Aorta (tissue), 5 donors: ENCODE data around the gene SLC44A4. TPM values are rescaled to one million over a fixed set of nuclear protein-coding genes. Genes with fewer than 3 reads are reported as not detected.

Experiments used
- ATAC-seq: fragments of 200-7000 bp; cut with Tn5 transposase; one replicate; pipeline ENCODE4 v1.9.1; 2022; ENCODE audit warnings: moderate library complexity; ENCODE audit not compliant: low FRiP score
- DNase-seq, 2 donors: peaks; one replicate each; pipeline ENCODE4 v3.0.0-alpha.2; 2020
- H3K27ac ChIP-seq, 2 donors: one replicate each; pipeline ENCODE4 v1.5.1; 2013; ENCODE audit warnings: low read length in 2 of 2, mild to moderate bottlenecking in 2 of 2, moderate library complexity in 2 of 2, control low read depth in 1 of 2, inconsistent platforms in 1 of 2, low read depth in 1 of 2
- H3K27me3 ChIP-seq, 2 donors: one replicate each; pipeline ENCODE4 v1.6.1; 2013; ENCODE audit warnings: control low read depth in 1 of 2, low read length in 1 of 2, mild to moderate bottlenecking in 1 of 2, moderate library complexity in 1 of 2; ENCODE audit not compliant: insufficient read depth in 2 of 2, control insufficient read depth in 1 of 2
- H3K36me3 ChIP-seq, 2 donors: one replicate each; pipeline ENCODE4 v1.6.1; 2013; ENCODE audit warnings: control low read depth in 1 of 2, low read length in 1 of 2, mild to moderate bottlenecking in 1 of 2; ENCODE audit not compliant: insufficient read depth in 2 of 2, control insufficient read depth in 1 of 2
- H3K4me1 ChIP-seq, 2 donors: one replicate each; pipeline ENCODE4 v1.6.1; 2013; ENCODE audit warnings: low read length in 2 of 2, control low read depth in 1 of 2, mild to moderate bottlenecking in 1 of 2, moderate library complexity in 1 of 2; ENCODE audit not compliant: insufficient read depth in 2 of 2, control insufficient read depth in 1 of 2
- H3K4me3 ChIP-seq, 2 donors: one replicate each; pipeline ENCODE4 v1.5.1; 2013; ENCODE audit warnings: low read length in 2 of 2, control low read depth in 1 of 2, mild to moderate bottlenecking in 1 of 2
- H3K9me3 ChIP-seq: one replicate; pipeline ENCODE4 v1.6.1; 2013; ENCODE audit warnings: mild to moderate bottlenecking, low read length; ENCODE audit not compliant: control insufficient read depth
- WGBS, 2 donors: extraction: QIAGEN DNeasy Blood & Tissue Kit; methylation state at CpG; one replicate each; pipeline ENCODE4 v1.1.7; 2013; 5-methylcytosine and 5-hydroxymethylcytosine counted together
- intact Hi-C, 2 donors: fragments of 100-400 bp; cut with DNase I; formaldehyde crosslinking; loops; one replicate each; pipeline versions ENCODE4 v1.14.2 to v1.15.0; 2022
- polyA plus RNA-seq, 2 donors: library from polyadenylated mRNA; stranded (reverse); fragments of 200-250 nt; gene quantifications; one replicate each; pipeline ENCODE4 v1.2.3, GENCODE V29; 2013
- total RNA-seq, 2 donors: library from RNA; stranded (reverse); fragmentation: NEBNext Ultra II Directional; extraction: Animal tissue kit (Norgen Biotek cat#: 25700); gene quantifications; one replicate each; pipeline ENCODE4 v1.2.1, GENCODE V29; 2021
- donor health status: healthy with polysubstance abuse.
- donor health status: Bipolar disorder and iron deficiency.
- donor health status: DM: no; HTN: no; CAD: no.
- donor health status: DM: no; HTN: no; CAD: no.
- donor health status: DM: yes; HTN: yes; CAD: no.

SLC44A4 gene
- total and polyA plus RNA-seq, 4 donors = 0.31 to 12.0 (median 1.0) TPM

GRCh38 chr6:31887173-31888007, 8.6 kb upstream of the SLC44A4 start:
- ATAC-seq = no peak
- intact Hi-C loops = loop anchor here in 1 of 2 donors (10.0 kb wide), 1 partner anchor 193 kb away; no protein-coding TSS in a partner anchor
- H3K27ac ChIP-seq = no peak overlapping the region

DNA sequence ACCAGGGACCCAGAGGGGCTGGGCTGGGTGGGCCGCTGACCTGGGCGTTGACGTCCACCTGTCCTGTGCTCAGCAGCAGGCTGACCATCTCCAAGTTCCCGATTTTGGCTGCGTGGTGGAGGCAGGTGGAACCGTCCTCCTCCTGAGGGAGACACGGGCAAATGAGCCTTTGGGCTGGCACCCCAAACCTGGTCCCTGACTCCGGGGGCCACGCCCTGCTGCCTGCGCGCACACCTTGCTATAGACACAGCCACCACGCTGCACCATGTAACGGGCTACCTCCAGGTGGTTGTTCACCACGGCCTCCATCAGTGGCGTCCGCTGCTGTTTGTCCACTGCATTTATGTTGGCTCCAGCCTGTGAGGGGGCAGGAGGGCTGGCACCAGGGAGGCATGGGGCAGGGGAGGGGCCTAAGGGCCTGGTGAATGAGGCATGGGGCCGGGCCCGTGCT, 7.8 kb upstream of the SLC44A4 start:
- no peak overlapping the region for H3K27ac ChIP-seq
- no peak overlapping the region for H3K4me3 ChIP-seq
- 78 to 81% methylated on average over 18 of the region's 18 CpGs for WGBS, 2 donors
- intact Hi-C loops = loop anchor here in 1 of 2 donors (10.0 kb wide), 1 partner anchor 192 kb away; no protein-coding TSS in a partner anchor
- H3K9me3 ChIP-seq = no peaks in the 10 kb centered on the region
- H3K27me3 ChIP-seq = no peaks in the 10 kb centered on the region
- peaks cover 0 to 19% of the 10 kb centered on the region in 2 donors for H3K36me3 ChIP-seq
- no peaks in the 10 kb centered on the region for H3K4me1 ChIP-seq
- DNase-seq = no peak
- no peak for ATAC-seq

More at GRCh38 chr6:31887173-31888007, 8.6 kb upstream of the SLC44A4 start:
- WGBS, 2 donors = 86 to 90% methylated on average over 19 of the region's 19 CpGs
- Histone ChIP-seq H3K36me3 (peaks cover 0 to 19% of the 10 kb centered on the region in 2 donors), H3K27me3 (no peaks in the 10 kb centered on the region), H3K4me3 (no peak overlapping the region), H3K4me1 (no peaks in the 10 kb centered on the region), H3K9me3 (no peaks in the 10 kb centered on the region)
- no peak for DNase-seq

GRCh38 chr6:31884528-31885035, 5.8 kb upstream of the SLC44A4 start:
- ATAC-seq (no peak), DNase-seq (no peak)
- Histone ChIP-seq H3K36me3 (peaks cover 0 to 25% of the 10 kb centered on the region in 2 donors), H3K4me1 (no peaks in the 10 kb centered on the region), H3K27me3 (no peaks in the 10 kb centered on the region), H3K9me3 (no peaks in the 10 kb centered on the region), H3K27ac (no peak overlapping the region), H3K4me3 (no peak overlapping the region)
- intact Hi-C loops = loop anchor here in 1 of 2 donors (10.0 kb wide), 1 partner anchor 190 kb away; no protein-coding TSS in a partner anchor
- 92 to 95% methylated on average over 22 of the region's 22 CpGs for WGBS, 2 donors

GRCh38 chr6:31883676-31884075, 4.9 kb upstream of the SLC44A4 start:
- Histone ChIP-seq H3K4me1 (no peaks in the 10 kb centered on the region), H3K27ac (no peak overlapping the region), H3K4me3 (no peak overlapping the region), H3K9me3 (no peaks in the 10 kb centered on the region), H3K36me3 (peaks cover 0 to 25% of the 10 kb centered on the region in 2 donors), H3K27me3 (no peaks in the 10 kb centered on the region)
- ATAC-seq = no peak
- WGBS, 2 donors = 88 to 89% methylated on average over 12 of the region's 12 CpGs
- DNase-seq = no peak
- intact Hi-C loops = loop anchor here in 1 of 2 donors (10.0 kb wide), 1 partner anchor 189 kb away; no protein-coding TSS in a partner anchor

DNA sequence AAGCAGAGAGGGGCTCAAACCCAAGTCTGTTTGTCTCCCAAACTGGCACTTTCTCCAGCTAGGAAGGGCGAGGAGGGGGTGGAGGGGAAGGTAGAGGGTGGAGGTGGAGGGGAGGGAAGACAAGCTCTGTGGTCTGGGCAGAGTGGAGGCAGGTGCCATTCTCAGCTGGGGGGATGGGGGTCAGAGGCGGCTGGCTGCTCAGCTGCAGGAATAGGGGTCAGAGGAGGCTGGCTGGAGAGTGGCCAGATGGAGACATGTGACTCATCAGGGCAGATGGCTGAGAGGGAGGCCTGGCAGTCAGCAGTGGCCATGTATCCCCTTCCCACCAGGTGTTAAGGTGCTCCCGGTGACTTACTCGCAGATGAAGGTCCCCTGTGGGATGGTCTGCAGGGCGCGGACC, 3.5 kb upstream of the SLC44A4 start:
- intact Hi-C loops = loop anchor here in 1 of 2 donors (10.0 kb wide), 1 partner anchor 188 kb away; no protein-coding TSS in a partner anchor
- Histone ChIP-seq H3K27me3 (no peaks in the 10 kb centered on the region), H3K4me1 (no peaks in the 10 kb centered on the region), H3K9me3 (no peaks in the 10 kb centered on the region), H3K27ac (no peak overlapping the region), H3K4me3 (no peak overlapping the region), H3K36me3 (peaks cover 0 to 21% of the 10 kb centered on the region in 2 donors)
- no peak for DNase-seq
- no peak for ATAC-seq
- 79 to 89% methylated on average over 6 of the region's 6 CpGs for WGBS, 2 donors

DNA sequence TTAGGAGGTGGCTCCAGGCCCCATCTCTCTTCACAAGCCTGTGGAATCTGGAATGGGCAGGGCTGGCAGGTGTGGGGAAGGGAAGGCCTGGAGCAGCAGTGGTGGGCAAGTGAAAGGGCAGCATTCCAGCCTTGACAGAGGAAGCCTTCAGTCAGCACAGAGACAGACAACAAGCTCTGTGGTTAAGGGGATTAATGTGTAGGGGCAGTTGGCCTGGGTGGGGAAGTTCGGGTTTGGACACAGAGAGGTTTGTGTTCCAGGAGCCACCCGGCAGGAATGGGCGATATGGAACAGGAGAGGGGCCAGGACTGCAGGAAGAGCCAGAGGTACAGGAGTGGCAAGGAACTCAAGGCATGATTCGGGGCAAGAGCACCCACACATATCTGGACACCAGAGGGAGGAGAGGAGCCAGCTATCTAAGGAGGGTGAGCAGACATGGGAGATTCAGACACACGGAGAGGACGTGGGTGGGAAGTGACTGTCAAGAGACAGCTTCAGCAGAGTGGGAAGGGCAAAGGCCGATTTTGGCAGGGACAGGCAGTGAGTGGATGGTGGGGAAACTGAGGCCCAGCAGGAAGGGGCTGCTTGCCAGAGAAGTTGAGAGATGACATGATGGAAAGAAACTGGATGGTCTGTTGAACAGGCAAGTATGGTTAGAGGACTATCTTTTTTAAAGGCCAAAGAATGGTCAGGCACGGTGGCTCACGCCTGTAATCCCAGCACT, 2.5 kb upstream of the SLC44A4 start:
- peaks cover 0 to 14% of the 10 kb centered on the region in 2 donors for H3K36me3 ChIP-seq
- H3K4me1 ChIP-seq = no peaks in the 10 kb centered on the region
- H3K4me3 ChIP-seq = no peak overlapping the region
- no peak overlapping the region for H3K27ac ChIP-seq
- H3K9me3 ChIP-seq = no peaks in the 10 kb centered on the region
- H3K27me3 ChIP-seq = no peaks in the 10 kb centered on the region
- intact Hi-C loops = loop anchor here in 1 of 2 donors (10.0 kb wide), 1 partner anchor 186 kb away; no protein-coding TSS in a partner anchor
- ATAC-seq (no peak), DNase-seq (no peak)
- 82 to 87% methylated on average over 9 of the region's 9 CpGs for WGBS, 2 donors

DNA sequence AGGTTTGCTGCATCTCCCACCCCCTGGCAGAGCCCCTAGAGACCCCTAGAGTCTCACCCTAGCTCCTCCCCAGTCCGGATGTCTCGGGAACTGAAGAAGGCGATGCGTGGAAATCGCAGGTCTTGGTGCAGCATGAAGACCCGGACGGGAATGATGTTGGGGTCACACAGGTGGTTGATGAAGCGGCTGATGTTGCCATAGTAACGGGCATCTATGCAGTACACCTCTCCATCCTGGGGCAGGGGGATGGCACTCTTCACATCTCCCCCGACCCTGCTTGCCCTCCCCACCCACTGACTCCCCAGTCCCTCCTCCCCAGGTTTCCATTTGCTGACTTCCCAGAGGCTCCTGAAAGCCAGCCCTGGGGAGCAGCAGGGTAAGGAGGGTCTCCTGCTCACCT, 1.8 kb upstream of the SLC44A4 start:
- Histone ChIP-seq H3K27ac (no peak overlapping the region), H3K27me3 (no peaks in the 10 kb centered on the region), H3K9me3 (no peaks in the 10 kb centered on the region), H3K4me1 (no peaks in the 10 kb centered on the region), H3K4me3 (no peak overlapping the region), H3K36me3 (peaks cover 0 to 14% of the 10 kb centered on the region in 2 donors)
- WGBS, 2 donors = 83 to 88% methylated on average over 10 of the region's 10 CpGs
- ATAC-seq (no peak), DNase-seq (no peak)
- intact Hi-C loops = loop anchor here in 1 of 2 donors (10.0 kb wide), 1 partner anchor 186 kb away; no protein-coding TSS in a partner anchor

- no peak for ATAC-seq
- H3K36me3 ChIP-seq = peaks cover 0 to 14% of the 10 kb centered on the region in 2 donors
These were observed 1.1 kb upstream of the SLC44A4 start for GRCh38 chr6:31879901-31880300.

More at GRCh38 chr6:31879901-31880300, 1.1 kb upstream of the SLC44A4 start:
- no peak overlapping the region for H3K27ac ChIP-seq
- no peaks in the 10 kb centered on the region for H3K4me1 ChIP-seq
- intact Hi-C loops = loop anchor here in 1 of 2 donors (10.0 kb wide), 1 partner anchor 185 kb away; no protein-coding TSS in a partner anchor
- no peak overlapping the region for H3K4me3 ChIP-seq
- DNase-seq = no peak
- H3K9me3 ChIP-seq = no peaks in the 10 kb centered on the region
- WGBS, 2 donors = 71 to 73% methylated on average over 10 of the region's 10 CpGs
- no peaks in the 10 kb centered on the region for H3K27me3 ChIP-seq
